ENCODE measurements around the gene CADM2.

The CADM2 gene

GRCh38 chr3:84961521-84962255, 2.9 kb downstream of the CADM2 start:
- Histone ChIP-seq H3K9me3 (ENCODE audit: control insufficient read depth, low read length) (no peaks in the 10 kb centered on the region), H3K4me3 (ENCODE audit: insufficient read depth, low read depth, low read length, poor library complexity, severe bottlenecking) (no peak overlapping the region), H3K4me1 (ENCODE audit: control insufficient read depth, insufficient read depth, low read length, poor library complexity, severe bottlenecking) (peaks cover 5% of the 10 kb centered on the region), H3K27me3 (replicated peaks; ENCODE audit: control insufficient read depth, insufficient read depth, low read length, poor library complexity, severe bottlenecking) (peaks cover 10% of the 10 kb centered on the region), H3K36me3 (ENCODE audit: control insufficient read depth, insufficient read depth, low read length) (no peaks in the 10 kb centered on the region), H3K27ac (ENCODE audit: insufficient read depth, low read length, poor library complexity, severe bottlenecking) (no peak overlapping the region)
- DNase-seq, result no peak

- peaks cover 10% of the 10 kb centered on the region for H3K27me3 ChIP-seq (replicated peaks; ENCODE audit: control insufficient read depth, insufficient read depth, low read length, poor library complexity, severe bottlenecking)
- no peak for DNase-seq
- no peak overlapping the region for H3K4me3 ChIP-seq (ENCODE audit: insufficient read depth, low read depth, low read length, poor library complexity, severe bottlenecking)
- H3K4me1 ChIP-seq (ENCODE audit: control insufficient read depth, insufficient read depth, low read length, poor library complexity, severe bottlenecking), result peaks cover 5% of the 10 kb centered on the region
- H3K36me3 ChIP-seq (ENCODE audit: control insufficient read depth, insufficient read depth, low read length), result no peaks in the 10 kb centered on the region
- H3K9me3 ChIP-seq (ENCODE audit: control insufficient read depth, low read length), result no peaks in the 10 kb centered on the region
- H3K27ac ChIP-seq (ENCODE audit: insufficient read depth, low read length, poor library complexity, severe bottlenecking), result no peak overlapping the region
These were observed 3.6 kb downstream of the CADM2 start for GRCh38 chr3:84962415-84962814.

- no peak for DNase-seq
These were observed 4.3 kb downstream of the CADM2 start for GRCh38 chr3:84963137-84963536.

GRCh38 chr3:84965141-84965540, 6.4 kb downstream of the CADM2 start:
- peaks cover 2% of the 10 kb centered on the region for H3K4me1 ChIP-seq (ENCODE audit: control insufficient read depth, insufficient read depth, low read length, poor library complexity, severe bottlenecking)
- H3K27me3 ChIP-seq (replicated peaks; ENCODE audit: control insufficient read depth, insufficient read depth, low read length, poor library complexity, severe bottlenecking), result peaks cover 7% of the 10 kb centered on the region
- H3K9me3 ChIP-seq (ENCODE audit: control insufficient read depth, low read length), result no peaks in the 10 kb centered on the region
- no peak overlapping the region for H3K4me3 ChIP-seq (ENCODE audit: insufficient read depth, low read depth, low read length, poor library complexity, severe bottlenecking)
- no peaks in the 10 kb centered on the region for H3K36me3 ChIP-seq (ENCODE audit: control insufficient read depth, insufficient read depth, low read length)
- H3K27ac ChIP-seq (ENCODE audit: insufficient read depth, low read length, poor library complexity, severe bottlenecking), result no peak overlapping the region
- no peak for DNase-seq

More at GRCh38 chr3:84963137-84963536, 4.3 kb downstream of the CADM2 start:
- H3K36me3 ChIP-seq (ENCODE audit: control insufficient read depth, insufficient read depth, low read length), result no peaks in the 10 kb centered on the region
- H3K27me3 ChIP-seq (replicated peaks; ENCODE audit: control insufficient read depth, insufficient read depth, low read length, poor library complexity, severe bottlenecking), result peaks cover 10% of the 10 kb centered on the region
- H3K9me3 ChIP-seq (ENCODE audit: control insufficient read depth, low read length), result no peaks in the 10 kb centered on the region
- no peak overlapping the region for H3K4me3 ChIP-seq (ENCODE audit: insufficient read depth, low read depth, low read length, poor library complexity, severe bottlenecking)
- peaks cover 5% of the 10 kb centered on the region for H3K4me1 ChIP-seq (ENCODE audit: control insufficient read depth, insufficient read depth, low read length, poor library complexity, severe bottlenecking)
- H3K27ac ChIP-seq (ENCODE audit: insufficient read depth, low read length, poor library complexity, severe bottlenecking), result no peak overlapping the region

- Histone ChIP-seq H3K4me3 (ENCODE audit: insufficient read depth, low read depth, low read length, poor library complexity, severe bottlenecking) (no peak overlapping the region), H3K9me3 (ENCODE audit: control insufficient read depth, low read length) (no peaks in the 10 kb centered on the region), H3K4me1 (ENCODE audit: control insufficient read depth, insufficient read depth, low read length, poor library complexity, severe bottlenecking) (no peaks in the 10 kb centered on the region), H3K27ac (ENCODE audit: insufficient read depth, low read length, poor library complexity, severe bottlenecking) (no peak overlapping the region), H3K27me3 (replicated peaks; ENCODE audit: control insufficient read depth, insufficient read depth, low read length, poor library complexity, severe bottlenecking) (no peaks in the 10 kb centered on the region), H3K36me3 (ENCODE audit: control insufficient read depth, insufficient read depth, low read length) (no peaks in the 10 kb centered on the region)
- no peak for DNase-seq
These were observed 9.2 kb downstream of the CADM2 start for GRCh38 chr3:84967767-84968581.

GRCh38 chr3:84968701-84969235, 10.0 kb downstream of the CADM2 start:
- no peak overlapping the region for H3K4me3 ChIP-seq (ENCODE audit: insufficient read depth, low read depth, low read length, poor library complexity, severe bottlenecking)
- no peaks in the 10 kb centered on the region for H3K9me3 ChIP-seq (ENCODE audit: control insufficient read depth, low read length)

GRCh38 chr3:84974347-84974746, 15.6 kb downstream of the CADM2 start:
- Histone ChIP-seq H3K9me3 (ENCODE audit: control insufficient read depth, low read length) (no peaks in the 10 kb centered on the region), H3K4me1 (ENCODE audit: control insufficient read depth, insufficient read depth, low read length, poor library complexity, severe bottlenecking) (no peaks in the 10 kb centered on the region), H3K27me3 (replicated peaks; ENCODE audit: control insufficient read depth, insufficient read depth, low read length, poor library complexity, severe bottlenecking) (no peaks in the 10 kb centered on the region), H3K4me3 (ENCODE audit: insufficient read depth, low read depth, low read length, poor library complexity, severe bottlenecking) (no peak overlapping the region), H3K36me3 (ENCODE audit: control insufficient read depth, insufficient read depth, low read length) (no peaks in the 10 kb centered on the region), H3K27ac (ENCODE audit: insufficient read depth, low read length, poor library complexity, severe bottlenecking) (no peak overlapping the region)
- no peak for DNase-seq

More at GRCh38 chr3:84968701-84969235, 10.0 kb downstream of the CADM2 start:
- Histone ChIP-seq H3K36me3 (ENCODE audit: control insufficient read depth, insufficient read depth, low read length) (no peaks in the 10 kb centered on the region), H3K4me1 (ENCODE audit: control insufficient read depth, insufficient read depth, low read length, poor library complexity, severe bottlenecking) (no peaks in the 10 kb centered on the region), H3K27ac (ENCODE audit: insufficient read depth, low read length, poor library complexity, severe bottlenecking) (no peak overlapping the region), H3K27me3 (replicated peaks; ENCODE audit: control insufficient read depth, insufficient read depth, low read length, poor library complexity, severe bottlenecking) (no peaks in the 10 kb centered on the region)
- DNase-seq, result no peak

GRCh38 chr3:84977021-84977420, 18.2 kb downstream of the CADM2 start:
- Histone ChIP-seq H3K27ac (ENCODE audit: insufficient read depth, low read length, poor library complexity, severe bottlenecking) (no peak overlapping the region), H3K36me3 (ENCODE audit: control insufficient read depth, insufficient read depth, low read length) (no peaks in the 10 kb centered on the region), H3K4me1 (ENCODE audit: control insufficient read depth, insufficient read depth, low read length, poor library complexity, severe bottlenecking) (no peaks in the 10 kb centered on the region), H3K27me3 (replicated peaks; ENCODE audit: control insufficient read depth, insufficient read depth, low read length, poor library complexity, severe bottlenecking) (no peaks in the 10 kb centered on the region), H3K9me3 (ENCODE audit: control insufficient read depth, low read length) (no peaks in the 10 kb centered on the region), H3K4me3 (ENCODE audit: insufficient read depth, low read depth, low read length, poor library complexity, severe bottlenecking) (no peak overlapping the region)
- DNase-seq, result no peak

- Histone ChIP-seq H3K27ac (ENCODE audit: insufficient read depth, low read length, poor library complexity, severe bottlenecking) (no peak overlapping the region), H3K9me3 (ENCODE audit: control insufficient read depth, low read length) (no peaks in the 10 kb centered on the region), H3K27me3 (replicated peaks; ENCODE audit: control insufficient read depth, insufficient read depth, low read length, poor library complexity, severe bottlenecking) (no peaks in the 10 kb centered on the region), H3K4me3 (ENCODE audit: insufficient read depth, low read depth, low read length, poor library complexity, severe bottlenecking) (no peak overlapping the region), H3K4me1 (ENCODE audit: control insufficient read depth, insufficient read depth, low read length, poor library complexity, severe bottlenecking) (no peaks in the 10 kb centered on the region), H3K36me3 (ENCODE audit: control insufficient read depth, insufficient read depth, low read length) (no peaks in the 10 kb centered on the region)
- DNase-seq, result no peak
These were observed 20.1 kb downstream of the CADM2 start for GRCh38 chr3:84978843-84979242.

GRCh38 chr3:84980011-84980410, 21.2 kb downstream of the CADM2 start:
- H3K4me3 ChIP-seq (ENCODE audit: insufficient read depth, low read depth, low read length, poor library complexity, severe bottlenecking), result no peak overlapping the region
- no peaks in the 10 kb centered on the region for H3K9me3 ChIP-seq (ENCODE audit: control insufficient read depth, low read length)

More at GRCh38 chr3:84980011-84980410, 21.2 kb downstream of the CADM2 start:
- H3K27ac ChIP-seq (ENCODE audit: insufficient read depth, low read length, poor library complexity, severe bottlenecking), result no peak overlapping the region
- no peaks in the 10 kb centered on the region for H3K4me1 ChIP-seq (ENCODE audit: control insufficient read depth, insufficient read depth, low read length, poor library complexity, severe bottlenecking)
- no peaks in the 10 kb centered on the region for H3K36me3 ChIP-seq (ENCODE audit: control insufficient read depth, insufficient read depth, low read length)
- DNase-seq, result no peak
- H3K27me3 ChIP-seq (replicated peaks; ENCODE audit: control insufficient read depth, insufficient read depth, low read length, poor library complexity, severe bottlenecking), result no peaks in the 10 kb centered on the region
